ENCODE results near the gene JAKMIP1.

GRCh38 chr4:6150046-6150735, 50.2 kb downstream of the JAKMIP1 start:
- no peak for TF ChIP-seq CTCF (IDR thresholded peaks at IDR 0.05; ENCODE audit: low read depth, low read length, poor library complexity, severe bottlenecking)
- TF ChIP-seq EZH2phosphoT487 (IDR thresholded peaks at IDR 0.05; ENCODE audit: borderline replicate concordance, low read length), result no peak
